Measurements from ENCODE around the gene IPO5.

IPO5 gene

DNA sequence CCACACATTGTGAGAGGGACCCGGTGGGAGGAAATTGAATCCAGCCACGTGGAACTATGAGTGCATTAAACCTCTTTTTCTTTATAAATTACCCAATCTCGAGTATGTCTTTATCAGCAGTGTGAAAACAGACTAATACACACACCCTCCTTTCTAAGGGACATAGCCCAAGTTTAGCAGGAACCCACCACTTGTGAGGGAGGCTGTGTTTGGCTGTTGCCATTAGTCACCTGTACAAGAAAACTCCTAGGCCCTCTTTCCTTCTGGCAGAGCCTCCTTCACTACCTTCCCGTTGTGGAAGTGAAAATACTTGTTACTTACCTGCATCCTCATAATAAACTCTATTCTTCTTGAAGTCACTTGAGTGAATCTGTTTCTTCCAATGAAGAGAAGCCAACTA lies 113.2 kb downstream of the IPO5 start:
- DNase-seq: no peak

DNA sequence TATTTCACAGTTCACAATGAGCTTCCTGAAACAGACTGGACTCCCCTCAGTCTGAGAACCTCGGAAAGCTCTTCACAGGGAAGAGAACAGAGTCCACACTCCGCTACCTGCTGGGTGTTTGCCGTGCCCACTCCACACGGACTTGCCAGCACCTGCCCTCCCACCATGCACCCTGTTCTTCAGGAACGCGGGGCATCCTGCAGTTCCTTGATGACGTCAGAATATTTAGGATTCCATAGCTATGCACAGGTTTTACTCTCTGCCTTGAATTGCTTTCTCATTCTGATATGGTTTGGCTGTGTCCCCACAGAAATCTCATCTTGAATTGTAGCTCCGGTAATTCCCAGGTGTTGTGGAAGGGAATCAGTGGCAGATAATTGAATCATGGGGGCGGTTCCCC lies 115.0 kb downstream of the IPO5 start:
- DNase-seq: no peak

DNA sequence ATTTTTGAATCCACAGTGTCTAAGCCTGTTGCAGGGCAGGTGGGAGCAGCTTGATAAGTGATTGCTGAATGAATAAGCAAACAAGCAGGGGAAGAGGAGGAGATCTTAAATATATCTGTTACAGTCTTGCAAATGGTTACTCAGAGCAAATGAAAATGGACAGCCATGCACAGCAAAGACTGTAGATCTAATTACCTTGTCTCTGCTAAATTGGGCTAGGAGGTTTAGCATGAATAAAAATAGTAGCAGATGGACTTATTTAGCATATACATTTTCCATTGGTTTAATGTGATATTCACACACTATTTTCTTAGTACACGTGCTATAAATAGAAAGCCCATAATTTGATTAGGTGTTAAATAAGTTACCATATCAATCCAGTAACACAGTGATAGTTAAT lies 116.5 kb downstream of the IPO5 start:
- no peak for DNase-seq

DNA sequence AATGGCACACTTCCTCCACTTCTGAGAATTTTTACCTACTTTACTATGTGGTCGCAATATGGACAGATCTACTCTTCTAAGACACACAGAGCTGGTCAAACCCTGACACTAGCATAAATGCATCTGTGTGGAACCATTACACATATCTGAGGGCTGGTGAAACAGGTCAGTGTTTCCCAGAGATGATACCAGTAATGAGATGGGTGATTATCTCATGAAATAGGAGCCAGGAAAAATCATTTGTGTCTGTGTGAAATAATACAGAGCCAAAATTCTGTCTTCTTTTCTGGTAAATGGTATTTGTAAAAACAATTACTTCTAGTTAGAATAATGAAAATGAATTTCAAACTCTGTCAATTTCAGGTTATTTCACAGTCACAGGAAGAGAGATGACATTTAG lies 117.8 kb downstream of the IPO5 start:
- DNase-seq: no peak

DNA sequence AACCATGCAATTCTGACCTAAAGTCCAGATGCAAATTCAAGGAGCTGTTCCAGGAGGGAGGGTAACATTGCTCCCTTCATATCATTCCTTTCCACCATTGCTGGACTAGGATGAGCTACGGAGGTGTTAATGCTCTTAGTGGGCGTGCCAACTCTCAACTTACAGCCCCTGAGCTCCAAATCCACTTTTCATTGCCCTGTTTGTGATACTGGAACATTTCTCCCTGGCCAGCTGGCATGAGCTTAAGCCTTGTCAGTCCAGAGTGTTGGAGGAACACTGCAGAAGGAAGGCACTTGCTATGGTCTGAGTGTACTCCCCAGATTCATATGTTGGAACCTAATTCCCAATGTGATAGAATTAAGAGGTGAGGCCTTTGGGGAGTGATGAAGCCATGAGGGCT lies 119.0 kb downstream of the IPO5 start:
- DNase-seq: no peak
